SJSA1 (cell line): ENCODE data around the gene SDHA. TPM values are rescaled to one million over a fixed set of nuclear protein-coding genes. Genes with fewer than 3 reads are reported as not detected.
"Not testable (repeated sequence)": the region's sequence is repeated elsewhere in the genome, so short reads cannot be mapped to it uniquely, and the experiment has no call there.

Experiments
- DNase-seq, 2 experiments: peaks; one replicate each; pipeline ENCODE4 v3.0.0-alpha.2; 2015 to 2020; ENCODE audit warnings: low spot score in 2 of 2, low read depth in 1 of 2
- H3K27ac ChIP-seq: fragments of 250-450 bp; sonication (Bioruptor Pico); 2 replicates; pipeline ENCODE4 v1.5.1; 2020; ENCODE audit warnings: mild to moderate bottlenecking, moderate library complexity
- H3K27me3 ChIP-seq: fragments of 250-450 bp; sonication (Bioruptor Pico); replicated peaks from 2 replicates; pipeline ENCODE4 v1.5.1; 2020; ENCODE audit warnings: mild to moderate bottlenecking, moderate library complexity
- H3K36me3 ChIP-seq: fragments of 250-450 bp; sonication (Bioruptor Pico); 2 replicates; pipeline ENCODE4 v1.5.1; 2020; ENCODE audit warnings: mild to moderate bottlenecking
- H3K4me1 ChIP-seq: fragments of 250-450 bp; sonication (Bioruptor Pico); replicated peaks from 2 replicates; pipeline ENCODE4 v1.6.1; 2021; ENCODE audit warnings: mild to moderate bottlenecking
- H3K4me3 ChIP-seq: fragments of 250-450 bp; sonication (Bioruptor Pico); 2 replicates; pipeline ENCODE4 v1.5.1; 2020; ENCODE audit warnings: mild to moderate bottlenecking
- H3K9me3 ChIP-seq: fragments of 250-450 bp; sonication (Bioruptor Pico); replicated peaks from 2 replicates; pipeline ENCODE4 v1.5.1; 2020; ENCODE audit warnings: mild to moderate bottlenecking
- total RNA-seq: library from RNA; depleted of rRNA; stranded (reverse); fragments of >200 nt; shearing (Covaris generic); gene quantifications from 2 replicates; pipeline ENCODE4 v1.2.3, GENCODE V29; 2014; rRNA removed

SDHA gene
- total RNA-seq, 1 experiment from 2014 or later, result 57.1 TPM

- H3K9me3 ChIP-seq, H3K4me1 ChIP-seq, DNase-seq, H3K4me3 ChIP-seq, H3K27ac ChIP-seq, H3K27me3 ChIP-seq: not testable (repeated sequence)
- peaks cover 23% of the 10 kb centered on the region for H3K36me3 ChIP-seq
Observed at GRCh38 chr5:303741-304140, 85.6 kb downstream of the SDHA start.

- no peak for DNase-seq
- Histone ChIP-seq H3K9me3 (no peaks in the 10 kb centered on the region), H3K27me3 (no peaks in the 10 kb centered on the region), H3K27ac (no peak overlapping the region), H3K4me1 (no peaks in the 10 kb centered on the region; the same call in 1 of the 2 replicates), H3K36me3 (peaks cover 24% of the 10 kb centered on the region), H3K4me3 (no peak overlapping the region)
Observed at GRCh38 chr5:305050-305449, 86.9 kb downstream of the SDHA start.

GRCh38 chr5:305459-305858 is 87.3 kb downstream of the SDHA start:
- Histone ChIP-seq H3K4me3 (no peak overlapping the region), H3K4me1 (no peaks in the 10 kb centered on the region; the same call in 1 of the 2 replicates), H3K9me3 (no peaks in the 10 kb centered on the region), H3K36me3 (peaks cover 28% of the 10 kb centered on the region), H3K27ac (no peak overlapping the region), H3K27me3 (no peaks in the 10 kb centered on the region)
- DNase-seq, result no peak

GRCh38 chr5:306011-306805 is 88.1 kb downstream of the SDHA start:
- no peak overlapping the region for H3K27ac ChIP-seq
- H3K27me3 ChIP-seq, result no peaks in the 10 kb centered on the region
- no peaks in the 10 kb centered on the region; the same call in 1 of the 2 replicates for H3K4me1 ChIP-seq
- H3K4me3 ChIP-seq, result no peak overlapping the region
- no peaks in the 10 kb centered on the region for H3K9me3 ChIP-seq
- H3K36me3 ChIP-seq, result peaks cover 30% of the 10 kb centered on the region
- no peak for DNase-seq

Other genes starting within 250 kb of the SDHA start
- 0.03 and 0.34 TPM in 2 replicates for gene PLEKHG4B, start 126.2 kb upstream of the SDHA start, total RNA-seq
- not detected in 2 replicates for gene LRRC14B, start 26.8 kb upstream of the SDHA start, total RNA-seq
- gene CCDC127, start 167 bp upstream of the SDHA start, total RNA-seq, result 3.6 and 4.0 TPM in 2 replicates
- gene PDCD6, start 53.3 kb downstream of the SDHA start, total RNA-seq, result 64.4 and 102 TPM in 2 replicates
- gene AHRR, start 103.4 kb downstream of the SDHA start, total RNA-seq, result 17.8 and 22.6 TPM in 2 replicates
- 21.0 and 26.9 TPM in 2 replicates for gene EXOC3, start 224.9 kb downstream of the SDHA start, total RNA-seq